Coronary artery (tissue), 2 donors: Measurements from ENCODE around the gene RAD51B.

Experiments
- DNase-seq: peaks from one replicate; pipeline ENCODE4 v3.0.0-alpha.2; 2017; ENCODE audit warnings: low spot score
- H3K27ac ChIP-seq, 2 donors: fragments of 200-600 bp; sonication (generic); one replicate each; pipeline ENCODE4 v1.5.1; 2016 to 2019
- H3K4me3 ChIP-seq: fragments of 200-600 bp; sonication (generic); 2 replicates; pipeline ENCODE4 v1.5.1; 2016; ENCODE audit warnings: mild to moderate bottlenecking, moderate library complexity
- TF ChIP-seq, protein P1 (sequence below): fragments of 200-600 bp; sonication (generic); IDR thresholded peaks from one replicate; pipeline ENCODE4 v1.5.1; 2019; ENCODE audit warnings: antibody characterized with exemption

Gene RAD51B

DNA sequence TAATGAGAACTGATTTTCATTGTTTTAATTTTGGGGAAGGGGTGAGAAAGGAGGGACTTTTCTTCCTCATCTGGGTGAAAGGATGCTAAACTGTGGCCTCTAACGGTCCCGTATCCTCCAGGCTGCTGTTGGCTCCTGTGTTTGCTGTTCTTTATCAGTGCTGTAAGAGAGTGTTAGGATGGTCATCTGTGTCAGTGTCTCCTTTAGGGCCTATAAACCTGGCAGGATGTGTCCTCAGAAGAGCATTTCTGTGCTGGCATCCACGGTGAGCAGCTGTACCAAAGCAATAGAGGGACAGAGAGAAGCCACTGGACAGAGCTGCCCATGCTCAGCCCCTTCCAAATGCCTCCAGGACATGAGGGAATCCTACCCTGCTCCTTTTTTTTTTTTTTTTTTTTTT, 720.2 kb downstream of the RAD51B start:
- Histone ChIP-seq H3K4me3 (no peak overlapping the region), H3K27ac (peak overlapping the region in 1 of 2 donors; percentile 44)

DNA sequence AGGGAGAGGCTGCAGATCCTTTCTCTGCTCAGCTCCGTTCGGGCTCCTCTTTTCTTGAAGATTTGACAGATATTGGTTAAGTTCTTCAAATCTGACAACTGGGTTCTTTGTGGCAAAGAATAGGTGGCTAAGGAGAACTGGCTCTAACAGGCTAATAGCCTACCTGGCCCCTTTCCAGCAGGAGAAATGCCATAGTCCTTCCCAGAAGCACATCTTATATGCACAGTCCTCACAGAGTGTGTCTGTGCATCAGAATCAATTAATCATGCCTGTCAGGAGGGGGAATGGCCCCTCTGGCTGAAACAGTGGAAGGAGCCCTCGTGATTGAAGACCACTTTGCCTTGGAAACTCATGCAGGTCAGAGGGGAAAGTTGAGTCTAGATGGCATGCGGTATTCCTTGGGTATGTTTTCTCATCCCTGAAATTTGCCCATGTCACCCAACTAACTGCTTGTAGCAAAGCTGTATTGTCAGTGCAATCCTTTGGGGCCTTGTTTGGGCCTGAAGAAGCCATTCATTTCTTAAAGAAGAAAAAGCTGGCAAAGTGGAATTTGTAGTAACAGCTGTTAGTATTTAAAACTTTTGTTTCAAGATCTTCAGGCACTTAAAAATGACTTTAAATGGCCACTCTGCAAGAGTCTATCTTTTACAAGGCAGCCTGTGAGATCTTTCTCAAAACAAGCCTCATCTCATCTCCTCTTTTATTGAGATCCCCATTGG, 721.8 kb downstream of the RAD51B start:
- TF ChIP-seq, protein P1, sequence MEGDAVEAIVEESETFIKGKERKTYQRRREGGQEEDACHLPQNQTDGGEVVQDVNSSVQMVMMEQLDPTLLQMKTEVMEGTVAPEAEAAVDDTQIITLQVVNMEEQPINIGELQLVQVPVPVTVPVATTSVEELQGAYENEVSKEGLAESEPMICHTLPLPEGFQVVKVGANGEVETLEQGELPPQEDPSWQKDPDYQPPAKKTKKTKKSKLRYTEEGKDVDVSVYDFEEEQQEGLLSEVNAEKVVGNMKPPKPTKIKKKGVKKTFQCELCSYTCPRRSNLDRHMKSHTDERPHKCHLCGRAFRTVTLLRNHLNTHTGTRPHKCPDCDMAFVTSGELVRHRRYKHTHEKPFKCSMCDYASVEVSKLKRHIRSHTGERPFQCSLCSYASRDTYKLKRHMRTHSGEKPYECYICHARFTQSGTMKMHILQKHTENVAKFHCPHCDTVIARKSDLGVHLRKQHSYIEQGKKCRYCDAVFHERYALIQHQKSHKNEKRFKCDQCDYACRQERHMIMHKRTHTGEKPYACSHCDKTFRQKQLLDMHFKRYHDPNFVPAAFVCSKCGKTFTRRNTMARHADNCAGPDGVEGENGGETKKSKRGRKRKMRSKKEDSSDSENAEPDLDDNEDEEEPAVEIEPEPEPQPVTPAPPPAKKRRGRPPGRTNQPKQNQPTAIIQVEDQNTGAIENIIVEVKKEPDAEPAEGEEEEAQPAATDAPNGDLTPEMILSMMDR, result no peak
- DNase-seq, result no peak
- no peak overlapping the region for H3K4me3 ChIP-seq
- H3K27ac ChIP-seq, result no peak overlapping the region

More for the DNA sequence above, 720.2 kb downstream of the RAD51B start:
- TF ChIP-seq, protein P1, result no peak
- DNase-seq, result no peak

DNA sequence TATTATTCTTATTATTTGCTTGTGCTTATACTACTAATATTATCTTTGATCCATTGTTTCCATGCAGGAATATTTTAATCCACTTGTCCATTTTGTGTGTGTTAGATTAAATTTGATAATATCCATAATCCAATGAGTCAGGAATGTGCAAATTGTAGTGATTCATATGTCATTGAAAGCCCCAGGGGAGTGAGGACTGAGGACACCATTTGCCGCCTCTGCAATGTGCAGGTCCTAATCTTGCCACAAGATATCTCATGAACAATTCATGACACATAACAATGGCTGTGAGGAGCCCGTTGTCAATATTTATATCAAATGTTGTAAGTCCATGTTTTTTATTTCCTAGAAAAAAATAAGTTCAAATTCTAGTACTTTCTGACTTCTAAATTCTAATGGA, 722.8 kb downstream of the RAD51B start:
- TF ChIP-seq, protein P1, result no peak
- DNase-seq, result no peak
- H3K27ac ChIP-seq, result peak overlapping the region in 1 of 2 donors; percentile 95
- no peak overlapping the region for H3K4me3 ChIP-seq

DNA sequence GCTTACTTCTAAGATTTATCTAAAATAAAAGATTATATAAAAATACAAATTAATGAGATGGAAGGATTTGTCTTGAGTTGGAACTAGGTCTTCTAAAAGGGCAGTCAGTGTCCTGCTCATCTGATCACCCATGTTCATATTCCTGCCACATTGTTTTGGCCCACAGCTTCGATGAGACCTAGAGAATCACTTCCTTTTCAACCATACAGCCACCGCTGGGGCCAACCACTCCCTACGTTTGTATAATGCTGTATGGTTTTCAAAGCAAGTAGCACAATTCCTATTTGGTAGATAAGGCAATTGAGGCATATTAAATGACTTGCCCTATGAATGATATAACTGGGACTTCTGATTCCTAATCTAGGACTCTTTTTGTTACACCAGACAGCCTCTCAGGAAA, 723.9 kb downstream of the RAD51B start:
- no peak overlapping the region for H3K4me3 ChIP-seq
- H3K27ac ChIP-seq, result peak overlapping the region; percentile 95 to 97
- TF ChIP-seq, protein P1, result no peak
- DNase-seq, result no peak

DNA sequence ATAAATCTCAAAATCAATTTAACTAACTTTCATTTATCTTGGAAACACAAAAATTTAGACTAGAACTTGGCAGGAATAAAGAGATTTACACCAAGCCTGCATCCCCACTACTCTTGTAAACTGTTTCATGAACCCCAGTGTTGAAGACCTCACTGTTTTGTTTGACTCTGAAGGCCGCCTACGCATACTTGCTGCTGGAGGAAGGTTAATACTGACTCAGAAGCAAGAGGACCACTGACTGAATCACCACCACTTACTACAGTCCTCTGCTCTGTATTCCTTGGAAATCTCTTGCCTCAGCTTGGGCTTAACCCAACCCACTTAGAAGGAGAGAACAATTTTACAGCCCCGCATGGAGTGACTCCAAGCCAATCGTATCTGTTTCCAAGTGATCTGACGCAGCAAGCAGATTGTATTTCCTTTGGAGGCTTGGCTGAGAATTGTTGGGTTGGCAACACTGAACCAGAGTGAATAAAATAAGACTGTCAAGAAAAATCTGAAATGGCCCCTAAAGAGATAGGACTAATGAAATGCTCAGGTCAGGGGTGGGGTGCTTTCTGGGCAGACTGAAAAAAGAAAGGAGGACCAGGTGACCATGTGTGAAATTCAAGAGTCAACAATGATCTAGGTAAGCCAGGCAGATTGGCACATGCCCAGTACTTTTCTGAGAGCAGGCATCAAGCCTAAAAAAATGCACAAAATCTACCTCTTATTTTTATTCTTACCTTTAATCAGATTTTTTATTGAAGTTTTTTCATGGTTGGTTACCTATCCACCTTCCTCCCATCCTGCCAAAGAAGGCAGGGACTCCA, 724.7 kb downstream of the RAD51B start:
- H3K4me3 ChIP-seq, result no peak overlapping the region
- H3K27ac ChIP-seq, result peak overlapping the region; percentile 95 to 97
- TF ChIP-seq, protein P1, result no peak
- DNase-seq, result peak; percentile 88

DNA sequence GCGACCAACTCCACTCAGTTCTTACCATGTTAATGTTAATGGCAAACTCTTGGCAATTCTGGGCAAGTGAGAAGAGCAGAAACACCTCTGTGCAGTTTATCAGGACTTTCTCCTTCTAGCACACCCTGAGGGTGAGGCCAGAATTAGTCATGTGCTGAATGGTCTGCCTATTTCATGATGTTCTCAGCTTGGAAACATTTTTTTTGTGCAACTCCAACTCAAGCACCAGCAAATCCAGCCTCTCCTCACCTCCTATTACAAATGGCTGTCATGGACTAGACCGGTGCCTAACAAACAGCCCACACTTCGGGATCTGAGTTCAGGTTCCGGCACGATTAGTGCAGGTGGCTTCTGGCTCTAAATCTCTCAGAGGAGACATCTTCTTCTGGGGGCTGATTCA, 727.3 kb downstream of the RAD51B start:
- H3K4me3 ChIP-seq, result no peak overlapping the region
- DNase-seq, result no peak
- TF ChIP-seq, protein P1, result no peak
- H3K27ac ChIP-seq, result peak overlapping the region; percentile 95 to 97
